WTC11 (cell line): ENCODE results near the gene SNX15. TPM values are rescaled to one million over a fixed set of nuclear protein-coding genes. Genes with fewer than 3 reads are reported as not detected.

Experiments
- CBFB ChIP-seq: sonication (generic); formaldehyde crosslinking; IDR thresholded peaks from 2 replicates; pipeline ENCODE4 v1.8.1; 2022; ENCODE audit warnings: mild to moderate bottlenecking, low read depth, missing genetic modification reagents
- CDX4 ChIP-seq: fragments of 250-450 bp; sonication (Bioruptor Pico); IDR thresholded peaks from 2 replicates; pipeline ENCODE4 v1.9.0; 2021; ENCODE audit warnings: moderate library complexity, mild to moderate bottlenecking, inconsistent platforms, borderline replicate concordance
- E2F1 ChIP-seq: sonication (generic); formaldehyde crosslinking; IDR thresholded peaks from 2 replicates; pipeline ENCODE4 v1.8.0; 2022; ENCODE audit warnings: mild to moderate bottlenecking, missing genetic modification reagents
- E2F5 ChIP-seq: sonication (generic); formaldehyde crosslinking; IDR thresholded peaks from 2 replicates; pipeline ENCODE4 v1.8.1; 2022; ENCODE audit warnings: mild to moderate bottlenecking, moderate library complexity, missing genetic modification reagents
- ETV6 ChIP-seq: sonication (generic); formaldehyde crosslinking; IDR thresholded peaks from 2 replicates; pipeline ENCODE4 v1.8.1; 2022; ENCODE audit warnings: mild to moderate bottlenecking, missing genetic modification reagents
- HMGXB4 ChIP-seq: sonication (generic); formaldehyde crosslinking; IDR thresholded peaks from 2 replicates; pipeline ENCODE4 v1.8.1; 2023; ENCODE audit warnings: mild to moderate bottlenecking, moderate library complexity, missing genetic modification reagents
- MYBL2 ChIP-seq: sonication (generic); formaldehyde crosslinking; IDR thresholded peaks from 2 replicates; pipeline ENCODE4 v1.8.1; 2023; ENCODE audit warnings: mild to moderate bottlenecking, moderate library complexity, missing genetic modification reagents
- NFATC4 ChIP-seq: fragments of 250-450 bp; sonication (Bioruptor Pico); IDR thresholded peaks from 2 replicates; pipeline ENCODE4 v1.9.0; 2021; ENCODE audit warnings: mild to moderate bottlenecking
- NFE2L1 ChIP-seq: sonication (generic); formaldehyde crosslinking; IDR thresholded peaks from 2 replicates; pipeline ENCODE4 v1.8.1; 2023; ENCODE audit warnings: missing genetic modification reagents
- NR2C2 ChIP-seq: sonication (generic); formaldehyde crosslinking; IDR thresholded peaks from 2 replicates; pipeline ENCODE4 v1.8.0; 2022; ENCODE audit warnings: mild to moderate bottlenecking, missing genetic modification reagents
- SP1 ChIP-seq: sonication (generic); formaldehyde crosslinking; conservative IDR thresholded peaks from 2 replicates; pipeline ENCODE4 v1.8.1; 2022; ENCODE audit warnings: missing genetic modification reagents
- TEAD1 ChIP-seq: sonication (generic); formaldehyde crosslinking; IDR thresholded peaks from 2 replicates; pipeline ENCODE4 v1.8.0; 2022; ENCODE audit warnings: mild to moderate bottlenecking, missing genetic modification reagents
- TP53 ChIP-seq: sonication (generic); formaldehyde crosslinking; IDR thresholded peaks from 2 replicates; pipeline ENCODE4 v1.8.1; 2023; ENCODE audit warnings: mild to moderate bottlenecking, missing genetic modification reagents
- ZNF317 ChIP-seq: sonication (generic); formaldehyde crosslinking; IDR thresholded peaks from 2 replicates; pipeline ENCODE4 v1.8.1; 2023; ENCODE audit warnings: low read depth, mild to moderate bottlenecking, moderate library complexity, missing genetic modification reagents, borderline replicate concordance
- ZNF416 ChIP-seq: fragments of 250-450 bp; sonication (Bioruptor Pico); IDR thresholded peaks from 2 replicates; pipeline ENCODE4 v1.9.0; 2021; ENCODE audit warnings: mild to moderate bottlenecking, inconsistent platforms
- ZNF425 ChIP-seq: fragments of 250-450 bp; sonication (Bioruptor Pico); conservative IDR thresholded peaks from 2 replicates; pipeline ENCODE4 v1.9.0; 2021; ENCODE audit warnings: mild to moderate bottlenecking
- ZNF671 ChIP-seq: fragments of 250-450 bp; sonication (Bioruptor Pico); IDR thresholded peaks from 2 replicates; pipeline ENCODE4 v1.8.0; 2021; ENCODE audit warnings: mild to moderate bottlenecking
- ZSCAN18 ChIP-seq: fragments of 250-450 bp; sonication (Bioruptor Pico); IDR thresholded peaks from 2 replicates; pipeline ENCODE4 v2.1.2; 2022; ENCODE audit warnings: mild to moderate bottlenecking, moderate library complexity
- total RNA-seq: library from RNA; stranded (reverse); gene quantifications from 3 replicates; pipeline ENCODE4 v1.2.3, GENCODE V29; 2021
- TF ChIP-seq, protein P1 (sequence below): sonication (generic); formaldehyde crosslinking; conservative IDR thresholded peaks from 2 replicates; pipeline ENCODE4 v1.8.1; 2022; ENCODE audit warnings: mild to moderate bottlenecking, missing genetic modification reagents
- TF ChIP-seq, protein P2 (sequence below): sonication (generic); formaldehyde crosslinking; IDR thresholded peaks from 2 replicates; pipeline ENCODE4 v1.8.1; 2023; ENCODE audit warnings: mild to moderate bottlenecking, missing genetic modification reagents
- TF ChIP-seq, protein P3 (sequence below): sonication (generic); formaldehyde crosslinking; IDR thresholded peaks from 2 replicates; pipeline ENCODE4 v1.8.1; 2023; ENCODE audit warnings: mild to moderate bottlenecking, missing genetic modification reagents, borderline replicate concordance

SNX15 gene
- total RNA-seq, 1 experiment from 2014 or later = 17.6 TPM

DNA sequence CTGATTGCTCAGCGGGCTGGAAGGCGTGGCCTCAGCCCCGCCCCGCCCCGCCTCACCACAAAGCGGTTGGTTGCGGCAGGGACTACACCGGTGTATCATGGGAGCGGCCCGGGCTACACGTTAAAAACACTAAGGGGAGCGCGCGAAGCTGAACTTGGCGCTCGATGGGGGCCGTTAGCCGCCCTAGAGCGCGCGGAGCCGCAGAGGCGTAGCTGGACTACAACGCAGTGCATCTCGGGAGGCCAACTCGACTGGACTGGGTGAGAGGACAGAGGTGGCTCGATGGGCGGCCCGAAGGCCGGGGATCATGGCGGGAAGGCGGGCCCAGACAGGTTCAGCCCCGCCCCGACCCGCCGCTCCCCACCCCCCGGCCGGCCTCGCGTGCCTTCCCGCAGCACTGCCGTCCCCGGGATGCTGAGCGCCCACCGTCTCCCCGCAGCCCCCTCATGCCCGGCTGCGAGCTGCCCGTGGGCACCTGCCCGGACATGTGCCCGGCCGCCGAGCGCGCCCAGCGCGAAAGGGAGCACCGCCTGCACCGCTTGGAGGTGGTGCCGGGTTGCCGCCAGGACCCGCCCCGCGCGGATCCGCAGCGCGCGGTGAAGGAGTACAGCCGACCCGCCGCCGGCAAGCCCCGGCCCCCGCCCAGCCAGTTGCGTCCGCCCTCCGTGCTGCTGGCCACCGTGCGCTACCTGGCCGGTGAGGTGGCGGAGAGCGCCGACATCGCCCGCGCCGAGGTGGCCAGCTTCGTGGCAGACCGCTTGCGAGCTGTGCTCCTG is 13.8 kb downstream of the SNX15 start, which contains the start of gene SAC3D1 (continued):
- TF ChIP-seq E2F1 (CRISPR knock-in tag) = 0 out of 2 replicates have a peak, but pooled peaks have one; percentile 55
- no peak for TF ChIP-seq NR2C2 (CRISPR knock-in tag)
- no peak for TF ChIP-seq ZSCAN18 (CRISPR knock-in tag)
- peak; percentile 82 for TF ChIP-seq ZNF317 (CRISPR knock-in tag)
- no peak for TF ChIP-seq ZNF416 (CRISPR knock-in tag)
- TF ChIP-seq CBFB (CRISPR knock-in tag) = 0 out of 2 replicates have a peak, but pooled peaks have one; percentile 85
- TF ChIP-seq, protein P1, sequence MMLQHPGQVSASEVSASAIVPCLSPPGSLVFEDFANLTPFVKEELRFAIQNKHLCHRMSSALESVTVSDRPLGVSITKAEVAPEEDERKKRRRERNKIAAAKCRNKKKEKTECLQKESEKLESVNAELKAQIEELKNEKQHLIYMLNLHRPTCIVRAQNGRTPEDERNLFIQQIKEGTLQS (CRISPR knock-in tag) = no peak
- TF ChIP-seq TP53 (CRISPR knock-in tag) = peak; percentile 94
- no peak for TF ChIP-seq NFATC4
- peak; percentile 31; the same call in 1 of the 2 replicates for TF ChIP-seq NFE2L1 (CRISPR knock-in tag)
- TF ChIP-seq HMGXB4 (CRISPR knock-in tag) = peak; percentile 89
- no peak for TF ChIP-seq CDX4 (CRISPR knock-in tag)
- TF ChIP-seq, protein P2, sequence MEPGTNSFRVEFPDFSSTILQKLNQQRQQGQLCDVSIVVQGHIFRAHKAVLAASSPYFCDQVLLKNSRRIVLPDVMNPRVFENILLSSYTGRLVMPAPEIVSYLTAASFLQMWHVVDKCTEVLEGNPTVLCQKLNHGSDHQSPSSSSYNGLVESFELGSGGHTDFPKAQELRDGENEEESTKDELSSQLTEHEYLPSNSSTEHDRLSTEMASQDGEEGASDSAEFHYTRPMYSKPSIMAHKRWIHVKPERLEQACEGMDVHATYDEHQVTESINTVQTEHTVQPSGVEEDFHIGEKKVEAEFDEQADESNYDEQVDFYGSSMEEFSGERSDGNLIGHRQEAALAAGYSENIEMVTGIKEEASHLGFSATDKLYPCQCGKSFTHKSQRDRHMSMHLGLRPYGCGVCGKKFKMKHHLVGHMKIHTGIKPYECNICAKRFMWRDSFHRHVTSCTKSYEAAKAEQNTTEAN (CRISPR knock-in tag) = no peak
- TF ChIP-seq, protein P3, sequence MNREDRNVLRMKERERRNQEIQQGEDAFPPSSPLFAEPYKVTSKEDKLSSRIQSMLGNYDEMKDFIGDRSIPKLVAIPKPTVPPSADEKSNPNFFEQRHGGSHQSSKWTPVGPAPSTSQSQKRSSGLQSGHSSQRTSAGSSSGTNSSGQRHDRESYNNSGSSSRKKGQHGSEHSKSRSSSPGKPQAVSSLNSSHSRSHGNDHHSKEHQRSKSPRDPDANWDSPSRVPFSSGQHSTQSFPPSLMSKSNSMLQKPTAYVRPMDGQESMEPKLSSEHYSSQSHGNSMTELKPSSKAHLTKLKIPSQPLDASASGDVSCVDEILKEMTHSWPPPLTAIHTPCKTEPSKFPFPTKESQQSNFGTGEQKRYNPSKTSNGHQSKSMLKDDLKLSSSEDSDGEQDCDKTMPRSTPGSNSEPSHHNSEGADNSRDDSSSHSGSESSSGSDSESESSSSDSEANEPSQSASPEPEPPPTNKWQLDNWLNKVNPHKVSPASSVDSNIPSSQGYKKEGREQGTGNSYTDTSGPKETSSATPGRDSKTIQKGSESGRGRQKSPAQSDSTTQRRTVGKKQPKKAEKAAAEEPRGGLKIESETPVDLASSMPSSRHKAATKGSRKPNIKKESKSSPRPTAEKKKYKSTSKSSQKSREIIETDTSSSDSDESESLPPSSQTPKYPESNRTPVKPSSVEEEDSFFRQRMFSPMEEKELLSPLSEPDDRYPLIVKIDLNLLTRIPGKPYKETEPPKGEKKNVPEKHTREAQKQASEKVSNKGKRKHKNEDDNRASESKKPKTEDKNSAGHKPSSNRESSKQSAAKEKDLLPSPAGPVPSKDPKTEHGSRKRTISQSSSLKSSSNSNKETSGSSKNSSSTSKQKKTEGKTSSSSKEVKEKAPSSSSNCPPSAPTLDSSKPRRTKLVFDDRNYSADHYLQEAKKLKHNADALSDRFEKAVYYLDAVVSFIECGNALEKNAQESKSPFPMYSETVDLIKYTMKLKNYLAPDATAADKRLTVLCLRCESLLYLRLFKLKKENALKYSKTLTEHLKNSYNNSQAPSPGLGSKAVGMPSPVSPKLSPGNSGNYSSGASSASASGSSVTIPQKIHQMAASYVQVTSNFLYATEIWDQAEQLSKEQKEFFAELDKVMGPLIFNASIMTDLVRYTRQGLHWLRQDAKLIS (CRISPR knock-in tag) = no peak
- peak; percentile 90; the same call in 1 of the 2 replicates for TF ChIP-seq MYBL2
- no peak for TF ChIP-seq TEAD1 (CRISPR knock-in tag)
- TF ChIP-seq ETV6 (CRISPR knock-in tag) = peak; percentile 66
- TF ChIP-seq E2F5 = peak; percentile 43
- TF ChIP-seq SP1 (CRISPR knock-in tag) = peak; percentile 79
- TF ChIP-seq ZNF671 = no peak
- no peak for TF ChIP-seq ZNF425 (CRISPR knock-in tag)
